NT2/D1 (cell line): ENCODE data around the gene CELF5.

Experiments used
- DNase-seq: peaks from one replicate; pipeline ENCODE4 v3.0.0-alpha.2; 2011; ENCODE audit warnings: low read depth, low spot score
- H3K27me3 ChIP-seq: 2 replicates; pipeline ENCODE4 v1.6.0; 2011; ENCODE audit warnings: mild to moderate bottlenecking; ENCODE audit not compliant: insufficient read length, insufficient read depth
- H3K36me3 ChIP-seq: 2 replicates; pipeline ENCODE4 v1.6.1; 2011; ENCODE audit warnings: mild to moderate bottlenecking, low read length, mixed read lengths; ENCODE audit not compliant: insufficient read depth, insufficient read length
- H3K4me1 ChIP-seq: 2 replicates; pipeline ENCODE4 v1.5.1; 2011; ENCODE audit not compliant: insufficient read depth, insufficient read length
- H3K4me3 ChIP-seq: 2 replicates; pipeline ENCODE4 v1.5.1; 2011; ENCODE audit warnings: low read depth; ENCODE audit not compliant: insufficient read length
- H3K9ac ChIP-seq: 2 replicates; pipeline ENCODE4 v1.6.0; 2011; ENCODE audit warnings: low read depth; ENCODE audit not compliant: insufficient read length
- H3K9me3 ChIP-seq: 2 replicates; pipeline ENCODE4 v1.5.1; 2011; ENCODE audit warnings: mild to moderate bottlenecking, low read length; ENCODE audit not compliant: insufficient read depth
- SUZ12 ChIP-seq: IDR thresholded peaks from 2 replicates; pipeline ENCODE4 v1.6.1; 2011; ENCODE audit not compliant: insufficient read length, insufficient read depth; ENCODE audit errors: extremely low read depth
- YY1 ChIP-seq: IDR thresholded peaks from 2 replicates; pipeline ENCODE4 v1.6.1; 2011; ENCODE audit not compliant: insufficient read length, insufficient read depth
- ZNF274 ChIP-seq: IDR thresholded peaks from 2 replicates; pipeline ENCODE4 v1.6.1; 2011; ENCODE audit warnings: mild to moderate bottlenecking, low read depth, low read length

The CELF5 gene

DNA sequence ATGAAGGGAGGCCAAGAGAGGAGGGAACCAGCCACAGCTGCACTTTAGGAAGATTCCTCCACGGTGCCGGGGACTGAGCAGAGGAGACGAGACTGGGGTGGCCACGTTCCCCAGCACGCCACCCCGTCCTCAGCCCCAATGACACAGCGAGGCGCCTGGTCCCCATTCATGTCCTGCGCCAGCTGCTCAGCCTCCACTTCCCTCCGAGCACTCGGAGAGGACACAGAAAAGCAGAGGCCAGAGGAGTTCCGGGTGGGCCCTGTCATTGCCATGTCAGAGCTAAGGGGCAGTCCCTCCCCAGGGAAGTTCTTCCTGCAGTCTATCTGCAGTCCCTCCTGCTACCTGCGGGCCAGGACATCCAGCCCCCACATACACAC, 88.7 kb downstream of the CELF5 start:
- H3K9me3 ChIP-seq: no peaks in the 10 kb centered on the region
- TF ChIP-seq SUZ12: no peak
- TF ChIP-seq YY1: no peak
- TF ChIP-seq ZNF274: no peak
- no peak for DNase-seq
- H3K36me3 ChIP-seq: no peaks in the 10 kb centered on the region
- peaks cover 37% of the 10 kb centered on the region for H3K27me3 ChIP-seq
- no peak overlapping the region for H3K9ac ChIP-seq
- no peaks in the 10 kb centered on the region for H3K4me1 ChIP-seq
- no peak overlapping the region for H3K4me3 ChIP-seq

DNA sequence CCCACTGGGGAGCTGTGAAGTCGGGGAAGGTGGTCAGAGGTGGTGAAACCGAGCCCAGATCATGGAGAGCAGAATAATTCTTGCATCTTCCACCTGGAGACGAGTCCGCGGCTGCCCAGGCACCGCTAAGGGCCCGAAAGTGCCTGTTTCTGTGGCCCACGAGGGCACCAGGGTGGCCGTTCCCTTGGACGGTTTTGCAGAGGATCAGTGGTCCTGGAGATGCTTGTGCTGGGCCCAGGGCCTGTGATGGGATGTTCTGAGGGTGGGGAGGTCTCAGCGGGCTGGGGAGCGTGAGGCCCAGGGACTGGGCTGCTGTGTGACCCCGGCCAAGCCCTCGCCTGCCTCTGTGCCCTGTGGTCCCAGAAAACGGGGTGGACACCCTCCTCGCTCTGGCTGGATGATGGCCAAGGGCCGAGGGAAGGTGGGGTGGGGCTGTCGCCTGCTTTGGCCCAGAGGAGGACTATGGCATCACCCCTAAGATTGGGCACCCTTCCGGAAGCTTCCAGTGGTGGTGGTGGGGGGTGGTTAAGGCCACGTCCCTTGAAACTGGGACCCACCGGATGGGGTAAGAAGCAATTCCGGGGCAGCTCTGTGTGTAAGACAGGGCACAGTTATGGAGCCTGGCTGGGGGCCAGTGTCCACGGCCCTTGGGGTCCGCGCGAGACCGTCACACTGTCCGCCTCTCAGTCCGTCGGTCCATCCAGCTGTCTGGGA, 90.7 kb downstream of the CELF5 start:
- Histone ChIP-seq H3K27me3 (peaks cover 18% of the 10 kb centered on the region), H3K4me1 (no peaks in the 10 kb centered on the region), H3K4me3 (no peak overlapping the region), H3K9ac (no peak overlapping the region), H3K9me3 (no peaks in the 10 kb centered on the region), H3K36me3 (no peaks in the 10 kb centered on the region)
- TF ChIP-seq YY1: no peak
- TF ChIP-seq SUZ12: no peak
- TF ChIP-seq ZNF274: no peak
- DNase-seq: no peak

GRCh38 chr19:3315676-3315973, 91.2 kb downstream of the CELF5 start:
- DNase-seq: no peak
- no peaks in the 10 kb centered on the region for H3K36me3 ChIP-seq
- no peak overlapping the region for H3K4me3 ChIP-seq
- peaks cover 15% of the 10 kb centered on the region for H3K27me3 ChIP-seq
- H3K9me3 ChIP-seq: no peaks in the 10 kb centered on the region
- TF ChIP-seq YY1 (no peak), SUZ12 (no peak), ZNF274 (no peak)
- no peaks in the 10 kb centered on the region for H3K4me1 ChIP-seq
- H3K9ac ChIP-seq: no peak overlapping the region

DNA sequence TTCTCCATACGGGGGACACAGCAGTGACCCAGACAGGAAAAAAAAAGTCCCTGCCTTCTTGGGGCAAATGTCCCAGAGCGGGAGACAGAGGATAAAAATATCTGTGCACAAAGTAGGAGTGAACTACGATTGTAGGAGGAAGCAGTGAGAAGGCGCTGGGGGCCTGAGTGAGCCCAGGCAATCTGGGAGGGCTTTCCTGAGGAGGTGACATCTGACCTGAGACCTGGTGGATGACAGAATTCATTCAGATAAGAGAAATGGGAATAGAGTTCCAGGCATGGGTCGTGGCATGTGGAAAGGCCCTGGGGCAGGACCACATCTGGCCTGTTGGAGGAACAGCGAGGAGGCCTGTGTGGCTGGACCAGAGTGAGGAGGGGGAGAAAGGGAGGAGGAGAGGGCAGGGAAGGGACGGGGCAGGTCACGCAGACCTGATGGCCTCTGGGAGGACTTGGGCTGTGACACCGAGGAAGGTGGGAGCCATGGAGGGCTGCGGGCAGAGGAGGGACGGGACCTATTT, 91.7 kb downstream of the CELF5 start:
- TF ChIP-seq YY1 (no peak), SUZ12 (no peak), ZNF274 (no peak)
- Histone ChIP-seq H3K4me1 (no peaks in the 10 kb centered on the region), H3K9me3 (no peaks in the 10 kb centered on the region), H3K27me3 (peaks cover 15% of the 10 kb centered on the region), H3K9ac (no peak overlapping the region), H3K4me3 (no peak overlapping the region), H3K36me3 (no peaks in the 10 kb centered on the region)
- DNase-seq: no peak

GRCh38 chr19:3316659-3317207, 92.3 kb downstream of the CELF5 start:
- no peak for DNase-seq
- Histone ChIP-seq H3K4me3 (no peak overlapping the region), H3K27me3 (peaks cover 15% of the 10 kb centered on the region), H3K9me3 (no peaks in the 10 kb centered on the region), H3K4me1 (no peaks in the 10 kb centered on the region), H3K36me3 (no peaks in the 10 kb centered on the region), H3K9ac (no peak overlapping the region)
- TF ChIP-seq ZNF274: no peak

DNA sequence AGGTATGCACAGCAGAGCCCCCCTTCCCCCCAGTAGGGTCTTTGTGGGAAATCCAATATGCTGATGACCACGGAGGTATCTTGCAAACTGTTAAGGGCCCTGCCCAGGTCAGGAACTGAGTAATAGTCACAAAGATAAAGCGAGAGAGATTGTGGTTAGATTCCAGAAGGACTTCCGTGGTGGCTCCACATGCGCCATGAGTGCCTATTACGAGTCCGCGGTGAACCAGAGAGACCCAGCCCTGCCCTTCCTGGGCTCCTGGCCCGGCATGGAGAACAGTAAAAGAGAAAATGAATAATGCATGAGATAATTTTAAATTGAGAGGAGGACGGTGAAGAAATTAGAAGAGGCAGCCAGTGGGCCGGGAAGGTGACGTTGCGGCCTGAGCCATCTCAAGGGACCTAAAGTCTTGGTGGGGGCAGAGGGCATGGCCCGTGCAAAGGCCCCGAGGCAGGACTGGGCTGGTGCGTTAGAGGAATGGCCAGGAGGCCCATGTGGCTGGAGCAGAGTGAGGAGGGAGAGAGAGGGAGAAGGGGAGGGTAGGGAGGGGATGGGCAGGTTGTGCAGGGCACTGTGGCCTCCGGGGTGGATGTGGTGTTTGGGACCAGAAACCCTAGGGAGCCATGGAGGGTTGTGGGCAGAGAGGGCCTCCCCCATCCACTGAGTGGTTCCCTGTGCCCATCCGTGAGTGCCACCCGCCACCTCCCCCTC, 95.3 kb downstream of the CELF5 start:
- TF ChIP-seq YY1 (no peak), SUZ12 (no peak), ZNF274 (no peak)
- Histone ChIP-seq H3K27me3 (peaks cover 26% of the 10 kb centered on the region), H3K36me3 (no peaks in the 10 kb centered on the region), H3K9me3 (no peaks in the 10 kb centered on the region), H3K9ac (no peak overlapping the region), H3K4me3 (no peak overlapping the region), H3K4me1 (no peaks in the 10 kb centered on the region)
- DNase-seq: no peak

GRCh38 chr19:3320354-3320670, 95.9 kb downstream of the CELF5 start:
- no peaks in the 10 kb centered on the region for H3K9me3 ChIP-seq
- no peak for DNase-seq
- no peak overlapping the region for H3K9ac ChIP-seq
- H3K27me3 ChIP-seq: peaks cover 26% of the 10 kb centered on the region
- H3K4me1 ChIP-seq: no peaks in the 10 kb centered on the region
- no peaks in the 10 kb centered on the region for H3K36me3 ChIP-seq
- TF ChIP-seq YY1 (no peak), ZNF274 (no peak), SUZ12 (no peak)
- no peak overlapping the region for H3K4me3 ChIP-seq
